ENCODE measurements around the gene WWC2. TPM values are rescaled to one million over a fixed set of nuclear protein-coding genes. Genes with fewer than 3 reads are reported as not detected.

The WWC2 gene
- total RNA-seq, 1 donor from 2014 or later, result 0.47 TPM

GRCh38 chr4:183337349-183337748 lies 238.3 kb downstream of the WWC2 start:
- no peak for TF ChIP-seq CTCF (IDR thresholded peaks at IDR 0.05)
- H3K36me3 Mint-ChIP-seq (ENCODE audit: low read depth), result no peaks in the 10 kb centered on the region
- POLR2A ChIA-PET, result no interaction called here
- no peaks in the 10 kb centered on the region for H3K9me3 Mint-ChIP-seq
- DNase-seq, result no peak
- peaks cover 14% of the 10 kb centered on the region for H3K27me3 Mint-ChIP-seq
- no peak overlapping the region for H3K4me3 Mint-ChIP-seq
- CTCF ChIA-PET, result no interaction called here
- H3K4me1 Mint-ChIP-seq, result no peaks in the 10 kb centered on the region
- intact Hi-C loops (cut with micrococcal nuclease), result no loop called here
- ATAC-seq (ENCODE audit: low read depth), result no peak
- no peak overlapping the region for H3K27ac Mint-ChIP-seq

DNA sequence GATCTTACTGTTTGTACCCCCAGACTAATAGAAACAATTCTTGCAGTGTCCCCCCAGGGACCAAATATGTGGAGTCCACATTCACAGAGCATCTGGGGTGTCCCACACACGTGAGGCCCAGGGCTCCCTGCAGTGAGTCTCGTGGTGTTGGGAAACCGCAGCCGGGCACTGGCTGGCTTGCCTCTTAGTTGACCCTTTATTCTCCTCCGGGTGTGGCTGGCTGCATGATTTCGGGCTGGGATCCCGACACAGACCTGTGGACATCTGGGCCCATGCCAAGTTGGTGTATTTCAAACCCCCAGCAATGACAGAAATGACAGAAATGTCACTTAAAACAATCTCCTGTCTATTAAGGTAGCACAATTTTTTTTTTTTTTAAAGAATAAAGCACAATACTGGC lies 238.8 kb downstream of the WWC2 start:
- CTCF ChIA-PET, result no interaction called here
- Mint-ChIP-seq H3K27ac (no peak overlapping the region), H3K4me3 (no peak overlapping the region), H3K36me3 (ENCODE audit: low read depth) (no peaks in the 10 kb centered on the region), H3K27me3 (peaks cover 13% of the 10 kb centered on the region), H3K9me3 (no peaks in the 10 kb centered on the region), H3K4me1 (no peaks in the 10 kb centered on the region)
- DNase-seq (no peak), ATAC-seq (ENCODE audit: low read depth) (no peak)
- TF ChIP-seq CTCF (IDR thresholded peaks at IDR 0.05), result no peak
- POLR2A ChIA-PET, result no interaction called here
- intact Hi-C loops (cut with micrococcal nuclease), result no loop called here

- intact Hi-C loops (cut with micrococcal nuclease), result no loop called here
- no peaks in the 10 kb centered on the region for H3K36me3 Mint-ChIP-seq (ENCODE audit: low read depth)
- peak overlapping the region; percentile 15 for H3K4me3 Mint-ChIP-seq
- CTCF ChIA-PET, result no interaction called here
- peaks cover 2% of the 10 kb centered on the region for H3K4me1 Mint-ChIP-seq
- no peak for TF ChIP-seq CTCF (IDR thresholded peaks at IDR 0.05)
- peaks cover 7% of the 10 kb centered on the region for H3K27me3 Mint-ChIP-seq
- POLR2A ChIA-PET, result no interaction called here
- ATAC-seq (ENCODE audit: low read depth), result no peak
- no peak overlapping the region for H3K27ac Mint-ChIP-seq
- H3K9me3 Mint-ChIP-seq, result no peaks in the 10 kb centered on the region
- no peak for DNase-seq
Observed at GRCh38 chr4:183342541-183343533, 243.8 kb downstream of the WWC2 start.

DNA sequence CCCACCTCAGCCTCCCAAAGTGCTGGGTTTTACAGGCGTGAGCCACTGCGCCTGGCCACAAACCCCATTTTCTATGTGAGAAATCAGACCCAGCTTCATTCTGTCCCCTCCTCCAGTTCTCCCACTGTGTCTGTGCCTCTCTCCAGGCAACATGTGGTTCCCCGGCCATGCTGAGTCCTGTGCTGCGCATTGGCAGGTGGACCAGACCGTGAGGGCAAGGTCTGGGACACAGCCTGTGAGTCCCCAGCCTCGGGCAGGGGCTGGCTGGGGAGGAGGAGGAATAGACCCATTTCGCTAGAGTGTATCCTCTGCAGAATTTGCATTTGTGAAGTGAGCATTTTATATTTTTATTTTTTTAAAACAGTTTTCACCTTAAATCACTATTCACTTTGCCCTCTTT lies 244.7 kb downstream of the WWC2 start:
- intact Hi-C loops (cut with micrococcal nuclease), result no loop called here
- ATAC-seq (ENCODE audit: low read depth) (no peak), DNase-seq (no peak)
- ChIA-PET CTCF (no interaction called here), POLR2A (no interaction called here)
- Mint-ChIP-seq H3K27ac (no peak overlapping the region), H3K4me1 (peaks cover 2% of the 10 kb centered on the region), H3K9me3 (no peaks in the 10 kb centered on the region), H3K4me3 (no peak overlapping the region), H3K27me3 (peaks cover 11% of the 10 kb centered on the region), H3K36me3 (ENCODE audit: low read depth) (no peaks in the 10 kb centered on the region)
- no peak for TF ChIP-seq CTCF (IDR thresholded peaks at IDR 0.05)

DNA sequence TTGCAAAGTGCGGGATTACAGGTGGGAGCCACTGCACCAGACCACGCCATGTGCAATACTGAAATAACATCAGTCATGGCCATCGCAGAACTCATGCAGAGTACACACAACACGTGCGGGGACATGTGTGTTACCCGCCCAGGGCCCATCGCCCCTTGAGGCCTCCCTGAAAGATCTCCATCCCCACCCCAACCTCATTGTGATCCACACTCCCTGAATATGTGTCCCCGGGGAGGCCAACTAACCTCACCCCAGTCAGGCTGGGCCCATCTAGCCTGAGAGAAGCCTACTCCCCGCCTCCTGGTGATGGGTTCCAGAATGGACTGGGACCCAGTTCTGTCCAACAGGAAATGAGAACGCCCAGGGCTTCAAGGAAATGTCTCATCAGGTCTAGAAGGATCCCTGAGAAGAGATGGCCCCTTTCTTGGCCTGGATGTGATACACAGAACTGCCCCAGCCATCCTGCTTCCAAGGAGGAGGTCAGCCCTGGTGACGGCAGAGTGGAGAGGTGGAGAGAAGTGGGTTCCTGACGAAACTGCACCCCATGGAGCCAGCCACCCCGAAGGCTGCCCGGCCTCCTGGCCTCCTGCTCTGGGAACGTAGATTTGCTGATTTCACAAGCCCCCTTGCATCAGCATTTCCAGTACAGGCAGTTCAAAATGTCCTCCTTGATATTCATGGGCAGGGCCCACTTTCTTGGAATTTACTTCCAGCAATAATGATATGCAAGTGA lies 245.6 kb downstream of the WWC2 start:
- H3K27ac Mint-ChIP-seq, result no peak overlapping the region
- no peak overlapping the region for H3K4me3 Mint-ChIP-seq
- no peak for ATAC-seq (ENCODE audit: low read depth)

More for the DNA sequence above, 245.6 kb downstream of the WWC2 start:
- intact Hi-C loops (cut with micrococcal nuclease), result no loop called here
- H3K36me3 Mint-ChIP-seq (ENCODE audit: low read depth), result no peaks in the 10 kb centered on the region
- ChIA-PET CTCF (no interaction called here), POLR2A (no interaction called here)
- no peak for DNase-seq
- no peaks in the 10 kb centered on the region for H3K9me3 Mint-ChIP-seq
- H3K27me3 Mint-ChIP-seq, result peaks cover 11% of the 10 kb centered on the region
- TF ChIP-seq CTCF (IDR thresholded peaks at IDR 0.05), result no peak
- peaks cover 2% of the 10 kb centered on the region for H3K4me1 Mint-ChIP-seq
